Panc1 (cell line): ENCODE data around the gene VMAC. TPM values are rescaled to one million over a fixed set of nuclear protein-coding genes. Genes with fewer than 3 reads are reported as not detected.

ENCODE experiments used
- ATAC-seq: fragments of 200-7000 bp; cut with Tn5 transposase; 2 replicates; pipeline ENCODE4 v1.9.1; 2020; ENCODE audit warnings: mild to moderate bottlenecking, moderate library complexity
- BruUV-seq: library from RNA; stranded (reverse); fragments of 400-500 nt; replicated peaks from 2 replicates; lab custom pipeline; 2021; lab: Mats Ljungman, UMichigan
- CTCF ChIA-PET: fragments of 300-600 bp; sonication (Branson Sonifier 250); formaldehyde crosslinking; loops from one replicate; lab custom pipeline; 2022; ENCODE audit warnings: antibody characterized with exemption; lab: Charles Lee
- POLR2A ChIA-PET: fragments of 300-600 bp; sonication (Branson Sonifier 250); formaldehyde crosslinking; loops from one replicate; lab custom pipeline; 2022; ENCODE audit warnings: antibody characterized with exemption; lab: Charles Lee
- DNase-seq: peaks from one replicate; pipeline ENCODE4 v3.0.0-alpha.2; 2010; ENCODE audit warnings: low read depth, low spot score
- H3K27ac ChIP-seq: 2 replicates; pipeline ENCODE4 v1.5.1; 2011; ENCODE audit warnings: mild to moderate bottlenecking, low read length, inconsistent platforms
- H3K27me3 ChIP-seq: fragments of 200-500 bp; sonication (Bioruptor generic); 2 replicates; pipeline ENCODE4 v1.6.0; 2014; ENCODE audit warnings: low read length, inconsistent platforms; ENCODE audit not compliant: control insufficient read depth, insufficient read depth
- H3K36me3 ChIP-seq: fragments of 200-500 bp; sonication (Bioruptor generic); 2 replicates; pipeline ENCODE4 v1.5.1; 2014; ENCODE audit warnings: inconsistent platforms, mild to moderate bottlenecking, low read length, moderate library complexity; ENCODE audit not compliant: control insufficient read depth, insufficient read depth
- H3K4me1 ChIP-seq: 2 replicates; pipeline ENCODE4 v1.5.1; 2011; ENCODE audit warnings: inconsistent platforms, mild to moderate bottlenecking, low read length, moderate library complexity; ENCODE audit not compliant: control insufficient read depth, insufficient read depth
- H3K4me3 ChIP-seq, 2 experiments: 2 replicates each; pipeline ENCODE4 v1.5.1; 2011 to 2012; ENCODE audit warnings: low read depth in 2 of 2, low read length in 2 of 2, mild to moderate bottlenecking in 2 of 2, inconsistent platforms in 1 of 2, moderate library complexity in 1 of 2
- H3K9me3 ChIP-seq: fragments of 200-500 bp; sonication (Bioruptor generic); 2 replicates; pipeline ENCODE4 v1.5.1; 2014; ENCODE audit warnings: low read depth, mild to moderate bottlenecking, inconsistent platforms, low read length, moderate library complexity; ENCODE audit not compliant: control insufficient read depth, insufficient read depth
- POLR2AphosphoS5 ChIP-seq: IDR thresholded peaks from 2 replicates; pipeline ENCODE4 v1.6.1; 2012; ENCODE audit warnings: mild to moderate bottlenecking, low read depth, low read length, moderate library complexity
- SIN3A ChIP-seq: IDR thresholded peaks from 2 replicates; pipeline ENCODE4 v1.6.1; 2012; ENCODE audit warnings: low read depth, mild to moderate bottlenecking, low read length, moderate library complexity, borderline replicate concordance; ENCODE audit not compliant: insufficient read depth
- TCF7L2 ChIP-seq: IDR thresholded peaks from 2 replicates; pipeline ENCODE4 v1.6.1; 2011; ENCODE audit warnings: mild to moderate bottlenecking, low read depth, low read length, inconsistent platforms
- in situ Hi-C: cut with HindIII; loops from 2 replicates; pipeline ENCODE4 v1.10.0; 2016; ENCODE audit warnings: low sequenced_read_pairs, low pct_unique_long_range_greater_than_20kb
- intact Hi-C: fragments of 100-400 bp; cut with micrococcal nuclease; formaldehyde crosslinking; loops from one replicate; pipeline ENCODE4 v1.10.0; 2022; ENCODE audit not compliant: unreplicated experiment
- total RNA-seq: library from RNA; stranded (reverse); gene quantifications from one replicate; pipeline ENCODE4 v1.2.1, GENCODE V29; 2021; ENCODE audit not compliant: unreplicated experiment
- TF ChIP-seq, protein P1 (sequence below): fragments of 450-650 bp; IDR thresholded peaks from 2 replicates; pipeline ENCODE4 v1.5.1; 2017; ENCODE audit warnings: mild to moderate bottlenecking
- TF ChIP-seq, protein P2 (sequence below), 2 experiments: IDR thresholded peaks; 2 replicates each; pipeline ENCODE4 v1.6.1; 2011 to 2012; ENCODE audit warnings: low read depth in 2 of 2, control low read depth in 1 of 2, low read length in 1 of 2, mild to moderate bottlenecking in 1 of 2, moderate library complexity in 1 of 2; ENCODE audit not compliant: insufficient read depth in 1 of 2

Gene VMAC
- total RNA-seq, 1 experiment from 2014 or later: 5.2 TPM

DNA sequence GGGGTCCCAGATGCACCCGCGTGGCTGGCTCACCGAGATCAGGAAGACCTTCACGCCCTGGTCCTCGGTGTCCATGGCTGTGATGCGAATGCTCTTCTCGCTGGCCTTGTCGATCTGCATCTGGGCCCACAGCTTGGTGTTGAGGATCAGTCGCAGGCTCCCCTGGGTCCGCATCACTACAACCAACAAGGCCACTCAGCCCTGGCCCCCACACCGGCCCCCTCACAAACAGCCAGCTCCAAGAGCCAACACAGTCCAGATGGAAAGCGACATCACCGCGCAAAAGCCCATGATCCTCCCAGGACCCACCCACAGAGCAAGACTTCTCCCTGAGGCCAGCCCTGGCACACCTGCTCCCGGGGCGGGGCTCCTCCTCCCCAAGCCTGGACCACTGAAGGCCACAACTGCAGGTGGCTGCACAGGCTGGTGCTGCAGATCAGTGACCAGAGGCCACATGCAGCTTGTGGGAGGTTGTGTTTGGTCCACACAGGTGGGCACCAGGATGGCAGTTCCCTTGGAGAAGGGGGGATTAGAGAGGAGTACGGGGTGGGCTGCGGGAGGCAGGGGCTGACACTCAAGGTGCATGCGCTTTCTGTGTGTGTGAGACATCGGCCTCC is 13.9 kb downstream of the VMAC start:
- ATAC-seq: no peak
- no TSS peak for BruUV-seq

DNA sequence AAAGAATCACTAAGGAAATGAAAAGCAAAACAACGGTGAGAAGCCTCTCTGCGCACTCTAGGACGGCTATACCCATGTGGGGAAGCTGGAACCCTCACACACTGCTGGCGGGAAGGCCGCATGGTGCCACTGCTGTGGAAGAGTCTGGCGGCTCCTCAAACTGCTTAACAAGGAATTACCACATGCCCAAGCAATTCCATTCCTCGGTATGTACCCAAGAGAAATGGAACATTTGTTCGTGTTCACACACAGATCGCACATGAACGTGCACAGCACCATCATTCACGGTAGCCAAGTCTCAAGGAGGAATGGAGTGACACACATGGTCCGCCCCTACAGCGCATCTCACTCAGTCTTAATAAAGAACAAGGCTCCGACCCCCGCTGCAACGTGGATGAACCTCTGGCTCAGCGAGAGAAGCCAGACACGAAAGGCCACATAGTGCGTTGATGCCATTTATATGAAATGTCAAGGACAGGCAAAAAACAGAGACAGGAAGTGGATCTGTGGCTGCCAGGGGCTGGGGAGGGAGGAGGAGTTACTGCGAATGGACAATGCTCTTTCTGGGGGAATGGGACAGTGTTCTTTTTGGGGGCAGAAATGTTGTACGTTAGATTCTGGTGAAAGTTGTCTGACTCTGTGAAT is 17.0 kb downstream of the VMAC start:
- H3K27me3 ChIP-seq: no peaks in the 10 kb centered on the region
- DNase-seq (no peak), ATAC-seq (no peak)
- H3K36me3 ChIP-seq: no peaks in the 10 kb centered on the region
- ChIA-PET POLR2A (no interaction called here), CTCF (no interaction called here)
- in situ Hi-C loops (no loop called here), intact Hi-C loops (no loop called here)
- H3K4me1 ChIP-seq: no peaks in the 10 kb centered on the region
- TF ChIP-seq, protein P1, sequence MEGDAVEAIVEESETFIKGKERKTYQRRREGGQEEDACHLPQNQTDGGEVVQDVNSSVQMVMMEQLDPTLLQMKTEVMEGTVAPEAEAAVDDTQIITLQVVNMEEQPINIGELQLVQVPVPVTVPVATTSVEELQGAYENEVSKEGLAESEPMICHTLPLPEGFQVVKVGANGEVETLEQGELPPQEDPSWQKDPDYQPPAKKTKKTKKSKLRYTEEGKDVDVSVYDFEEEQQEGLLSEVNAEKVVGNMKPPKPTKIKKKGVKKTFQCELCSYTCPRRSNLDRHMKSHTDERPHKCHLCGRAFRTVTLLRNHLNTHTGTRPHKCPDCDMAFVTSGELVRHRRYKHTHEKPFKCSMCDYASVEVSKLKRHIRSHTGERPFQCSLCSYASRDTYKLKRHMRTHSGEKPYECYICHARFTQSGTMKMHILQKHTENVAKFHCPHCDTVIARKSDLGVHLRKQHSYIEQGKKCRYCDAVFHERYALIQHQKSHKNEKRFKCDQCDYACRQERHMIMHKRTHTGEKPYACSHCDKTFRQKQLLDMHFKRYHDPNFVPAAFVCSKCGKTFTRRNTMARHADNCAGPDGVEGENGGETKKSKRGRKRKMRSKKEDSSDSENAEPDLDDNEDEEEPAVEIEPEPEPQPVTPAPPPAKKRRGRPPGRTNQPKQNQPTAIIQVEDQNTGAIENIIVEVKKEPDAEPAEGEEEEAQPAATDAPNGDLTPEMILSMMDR: no peak
- TF ChIP-seq, protein P2, sequence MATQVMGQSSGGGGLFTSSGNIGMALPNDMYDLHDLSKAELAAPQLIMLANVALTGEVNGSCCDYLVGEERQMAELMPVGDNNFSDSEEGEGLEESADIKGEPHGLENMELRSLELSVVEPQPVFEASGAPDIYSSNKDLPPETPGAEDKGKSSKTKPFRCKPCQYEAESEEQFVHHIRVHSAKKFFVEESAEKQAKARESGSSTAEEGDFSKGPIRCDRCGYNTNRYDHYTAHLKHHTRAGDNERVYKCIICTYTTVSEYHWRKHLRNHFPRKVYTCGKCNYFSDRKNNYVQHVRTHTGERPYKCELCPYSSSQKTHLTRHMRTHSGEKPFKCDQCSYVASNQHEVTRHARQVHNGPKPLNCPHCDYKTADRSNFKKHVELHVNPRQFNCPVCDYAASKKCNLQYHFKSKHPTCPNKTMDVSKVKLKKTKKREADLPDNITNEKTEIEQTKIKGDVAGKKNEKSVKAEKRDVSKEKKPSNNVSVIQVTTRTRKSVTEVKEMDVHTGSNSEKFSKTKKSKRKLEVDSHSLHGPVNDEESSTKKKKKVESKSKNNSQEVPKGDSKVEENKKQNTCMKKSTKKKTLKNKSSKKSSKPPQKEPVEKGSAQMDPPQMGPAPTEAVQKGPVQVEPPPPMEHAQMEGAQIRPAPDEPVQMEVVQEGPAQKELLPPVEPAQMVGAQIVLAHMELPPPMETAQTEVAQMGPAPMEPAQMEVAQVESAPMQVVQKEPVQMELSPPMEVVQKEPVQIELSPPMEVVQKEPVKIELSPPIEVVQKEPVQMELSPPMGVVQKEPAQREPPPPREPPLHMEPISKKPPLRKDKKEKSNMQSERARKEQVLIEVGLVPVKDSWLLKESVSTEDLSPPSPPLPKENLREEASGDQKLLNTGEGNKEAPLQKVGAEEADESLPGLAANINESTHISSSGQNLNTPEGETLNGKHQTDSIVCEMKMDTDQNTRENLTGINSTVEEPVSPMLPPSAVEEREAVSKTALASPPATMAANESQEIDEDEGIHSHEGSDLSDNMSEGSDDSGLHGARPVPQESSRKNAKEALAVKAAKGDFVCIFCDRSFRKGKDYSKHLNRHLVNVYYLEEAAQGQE (IDR thresholded peaks at IDR 0.05; ENCODE audit: insufficient read depth in 1 of 2, low read depth in 2 of 2, low read length in 1 of 2): no peak
- no peak for TF ChIP-seq SIN3A
- TF ChIP-seq POLR2AphosphoS5: no peak
- no peak for TF ChIP-seq TCF7L2
- BruUV-seq: TSS peak; percentile 48
- H3K4me3 ChIP-seq: no peak overlapping the region
- no peaks in the 10 kb centered on the region for H3K9me3 ChIP-seq
- H3K27ac ChIP-seq: no peak overlapping the region

More for the DNA sequence above, 13.9 kb downstream of the VMAC start:
- no peak overlapping the region for H3K27ac ChIP-seq
- in situ Hi-C loops: no loop called here
- H3K36me3 ChIP-seq: no peaks in the 10 kb centered on the region
- TF ChIP-seq, protein P2 (IDR thresholded peaks at IDR 0.05; ENCODE audit: insufficient read depth in 1 of 2, low read depth in 2 of 2, low read length in 1 of 2): no peak
- TF ChIP-seq, protein P1: no peak
- TF ChIP-seq TCF7L2 (no peak), SIN3A (no peak), POLR2AphosphoS5 (no peak)
- ChIA-PET POLR2A (no interaction called here), CTCF (no interaction called here)
- intact Hi-C loops: no loop called here
- no peaks in the 10 kb centered on the region for H3K9me3 ChIP-seq
- H3K4me3 ChIP-seq: no peak overlapping the region
- H3K27me3 ChIP-seq: no peaks in the 10 kb centered on the region
- no peak for DNase-seq
- H3K4me1 ChIP-seq: peaks cover 7% of the 10 kb centered on the region
